Adrenal gland (tissue), 12 donors: ENCODE data around the gene BRD7. TPM values are rescaled to one million over a fixed set of nuclear protein-coding genes. Genes with fewer than 3 reads are reported as not detected.

Experiments used
- DNase-seq, 7 donors: peaks; one replicate each; pipeline ENCODE4 v3.0.0-alpha.2; 2019 to 2020
- H3K27ac ChIP-seq, 5 donors: fragments of 200-600 bp; sonication (generic) in 4 of 5; 1 replicate in 3 of 5; 2 replicates in 2 of 5; pipeline versions ENCODE4 v1.5.1 to v1.8.0; 2016 to 2020; ENCODE audit warnings: mild to moderate bottlenecking in 1 of 5
- H3K27me3 ChIP-seq: fragments of 200-600 bp; 2 replicates; pipeline ENCODE4 v1.8.0; 2021
- H3K36me3 ChIP-seq, 2 donors: fragments of 200-600 bp; replicated peaks in 1 of 2; 1 replicate in 1 of 2; 2 replicates in 1 of 2; pipeline versions ENCODE4 v1.5.1 to v1.8.0; 2018 to 2022
- H3K4me1 ChIP-seq, 2 donors: fragments of 200-600 bp; replicated peaks in 1 of 2; 1 replicate in 1 of 2; 2 replicates in 1 of 2; pipeline versions ENCODE4 v1.5.1 to v1.8.0; 2018 to 2021
- H3K4me3 ChIP-seq, 4 donors: fragments of 200-600 bp; sonication (generic) in 3 of 4; one replicate each; pipeline ENCODE4 v1.5.1; 2016 to 2018
- H3K9me3 ChIP-seq, 3 donors: fragments of 200-600 bp; sonication (generic) in 1 of 3; replicated peaks in 1 of 3; 1 replicate in 2 of 3; 2 replicates in 1 of 3; pipeline versions ENCODE4 v1.5.1 to v1.8.0; 2016 to 2021
- CTCF ChIP-seq, 6 experiments: fragments of 450-650 bp in 4 of 6; fragments of 200-600 bp in 2 of 6; sonication (generic) in 1 of 6; IDR thresholded peaks; 1 replicate in 5 of 6; 2 replicates in 1 of 6; pipeline versions ENCODE4 v1.5.1 to v1.8.0; 2016 to 2021; ENCODE audit warnings: antibody characterized with exemption in 6 of 6, mild to moderate bottlenecking in 2 of 6, moderate library complexity in 1 of 6
- POLR2A ChIP-seq, 2 donors: fragments of 450-650 bp; IDR thresholded peaks; one replicate each; pipeline ENCODE4 v1.6.1; 2017; ENCODE audit warnings: antibody characterized with exemption in 2 of 2, mild to moderate bottlenecking in 2 of 2, moderate library complexity in 1 of 2
- WGBS, 4 donors: extraction: QIAGEN DNeasy Blood & Tissue Kit in 2 of 4; methylation state at CpG; one replicate each; pipeline versions ENCODE4 v1.1.5 to v1.1.7; 2013 to 2017; 5-methylcytosine and 5-hydroxymethylcytosine counted together
- intact Hi-C, 2 donors: fragments of 100-400 bp; cut with DNase I; formaldehyde crosslinking; loops; one replicate each; pipeline versions ENCODE4 v1.14.1 to v1.15.0; 2022 to 2023
- polyA plus RNA-seq, 3 donors: library from polyadenylated mRNA; stranded (reverse); fragments of 200-250 nt in 2 of 3; fragments of 350-450 nt in 1 of 3; fragmentation: Illumina TruSeq in 1 of 3; extraction: RNeasy Lipid Tissue Mini Kit (QIAGEN cat#74804) in 1 of 3; gene quantifications; one replicate each; pipeline ENCODE4 v1.2.3, GENCODE V29; 2013 to 2014
- total RNA-seq, 9 donors: library from RNA; depleted of rRNA in 4 of 9; stranded (reverse); fragments of >200 nt in 4 of 9; fragments of 120-200 nt in 1 of 9; fragmentation: NEBNext Ultra II Directional in 1 of 9; extraction: Animal tissue kit (Norgen Biotek cat#: 25700) in 1 of 9; gene quantifications; one replicate each; pipeline versions ENCODE4 v1.1.0 to v1.2.4, GENCODE V29; 2013 to 2023
- donor health status: healthy with polysubstance abuse.
- donor health status: Bipolar disorder and iron deficiency.
- donor health status: DM: yes; HTN: yes; CAD: no.
- donor health status: DM: no; HTN: no; CAD: no.
- donor health status: DM: no; HTN: no; CAD: no.
- donor health status: DM: yes; HTN: yes; CAD: no.

BRD7 gene
- total and polyA plus RNA-seq, 12 donors, result 37.2 to 117 (median 58.7) TPM

GRCh38 chr16:50388496-50388895 is 19.7 kb upstream of the BRD7 start:
- peak in 1 of 7 donors; percentile 18 for DNase-seq
- WGBS, 4 donors, result 80 to 100% (median 89%) methylated on average over 1 of the region's 1 CpG
- H3K27me3 ChIP-seq, result no peaks in the 10 kb centered on the region
- H3K4me3 ChIP-seq, result no peak overlapping the region
- no peak overlapping the region for H3K27ac ChIP-seq
- H3K4me1 ChIP-seq, result no peaks in the 10 kb centered on the region
- TF ChIP-seq CTCF (IDR thresholded peaks at IDR 0.05) (no peak), POLR2A (IDR thresholded peaks at IDR 0.05) (no peak)
- H3K9me3 ChIP-seq, result no peaks in the 10 kb centered on the region
- intact Hi-C loops, result no loop called here
- no peaks in the 10 kb centered on the region for H3K36me3 ChIP-seq

GRCh38 chr16:50386774-50387173 is 18.0 kb upstream of the BRD7 start:
- intact Hi-C loops, result no loop called here
- Histone ChIP-seq H3K4me3 (no peak overlapping the region), H3K27ac (no peak overlapping the region), H3K9me3 (no peaks in the 10 kb centered on the region), H3K36me3 (no peaks in the 10 kb centered on the region), H3K27me3 (no peaks in the 10 kb centered on the region), H3K4me1 (no peaks in the 10 kb centered on the region)
- 52 to 91% (median 76%) methylated on average over 8 to 13 of the region's 13 CpGs for WGBS, 4 donors
- no peak for DNase-seq
- TF ChIP-seq CTCF (IDR thresholded peaks at IDR 0.05) (no peak), POLR2A (IDR thresholded peaks at IDR 0.05) (no peak)

GRCh38 chr16:50386139-50386538 is 17.4 kb upstream of the BRD7 start:
- no peaks in the 10 kb centered on the region for H3K9me3 ChIP-seq
- H3K4me1 ChIP-seq, result no peaks in the 10 kb centered on the region
- 62 to 91% (median 77%) methylated on average over 5 of the region's 5 CpGs for WGBS, 4 donors
- H3K4me3 ChIP-seq, result no peak overlapping the region
- intact Hi-C loops, result no loop called here
- H3K27ac ChIP-seq, result no peak overlapping the region
- H3K27me3 ChIP-seq, result no peaks in the 10 kb centered on the region
- TF ChIP-seq CTCF (IDR thresholded peaks at IDR 0.05) (no peak), POLR2A (IDR thresholded peaks at IDR 0.05) (no peak)
- DNase-seq, result no peak
- no peaks in the 10 kb centered on the region for H3K36me3 ChIP-seq

GRCh38 chr16:50384500-50385135 is 15.8 kb upstream of the BRD7 start:
- DNase-seq, result no peak
- TF ChIP-seq CTCF (IDR thresholded peaks at IDR 0.05) (no peak), POLR2A (IDR thresholded peaks at IDR 0.05) (no peak)
- intact Hi-C loops, result no loop called here
- 80 to 85% (median 81%) methylated on average over 6 to 7 of the region's 7 CpGs for WGBS, 4 donors
- no peaks in the 10 kb centered on the region for H3K36me3 ChIP-seq
- no peak overlapping the region for H3K27ac ChIP-seq
- H3K4me1 ChIP-seq, result no peaks in the 10 kb centered on the region
- H3K27me3 ChIP-seq, result no peaks in the 10 kb centered on the region
- H3K9me3 ChIP-seq, result no peaks in the 10 kb centered on the region
- H3K4me3 ChIP-seq, result no peak overlapping the region
